Middle frontal gyrus (tissue), 1 donor: ENCODE measurements around the gene MAPK8IP2.
"Not testable (repeated sequence)": the region's sequence is repeated elsewhere in the genome, so short reads cannot be mapped to it uniquely, and the experiment has no call there.

Experiments
- DNase-seq: peaks from one replicate; pipeline ENCODE4 v3.0.0-alpha.2; 2015; ENCODE audit warnings: low spot score; ENCODE audit errors: extremely low spot score

The MAPK8IP2 gene

DNA sequence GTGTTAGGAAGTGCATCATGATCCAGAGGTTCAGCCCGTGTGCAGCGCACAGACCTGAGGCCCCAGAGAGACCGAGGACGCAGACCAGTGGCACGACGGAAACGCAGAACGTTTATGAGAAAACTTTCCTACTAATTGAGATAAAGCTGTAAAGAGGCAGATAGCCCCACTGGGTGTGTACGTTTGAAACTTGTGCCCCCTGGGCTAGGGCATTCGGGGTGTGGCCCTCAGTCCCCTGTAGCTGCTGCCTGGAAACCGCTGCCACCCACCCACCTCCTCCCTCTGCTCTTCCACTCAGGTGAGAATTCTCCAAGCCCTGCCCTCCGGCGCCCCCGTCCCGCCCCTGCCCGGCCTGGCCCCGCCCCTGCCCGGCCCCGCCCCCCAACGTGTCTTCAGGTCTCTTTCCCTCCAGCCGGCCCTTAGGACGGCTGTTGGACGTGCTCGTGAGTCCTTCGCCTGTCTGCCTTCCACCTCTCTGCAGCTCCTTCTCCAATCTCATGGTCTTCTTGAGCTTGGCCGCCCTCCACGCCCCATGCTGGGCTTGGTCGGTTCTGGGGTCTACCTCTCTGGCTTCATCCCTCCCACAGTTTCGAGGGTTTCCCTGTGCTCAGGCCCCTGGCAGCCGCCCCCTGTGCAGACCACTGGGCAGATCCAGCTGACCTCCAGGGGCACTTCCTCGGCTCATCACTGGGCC lies 12.1 kb downstream of the MAPK8IP2 start:
- DNase-seq, result no peak

DNA sequence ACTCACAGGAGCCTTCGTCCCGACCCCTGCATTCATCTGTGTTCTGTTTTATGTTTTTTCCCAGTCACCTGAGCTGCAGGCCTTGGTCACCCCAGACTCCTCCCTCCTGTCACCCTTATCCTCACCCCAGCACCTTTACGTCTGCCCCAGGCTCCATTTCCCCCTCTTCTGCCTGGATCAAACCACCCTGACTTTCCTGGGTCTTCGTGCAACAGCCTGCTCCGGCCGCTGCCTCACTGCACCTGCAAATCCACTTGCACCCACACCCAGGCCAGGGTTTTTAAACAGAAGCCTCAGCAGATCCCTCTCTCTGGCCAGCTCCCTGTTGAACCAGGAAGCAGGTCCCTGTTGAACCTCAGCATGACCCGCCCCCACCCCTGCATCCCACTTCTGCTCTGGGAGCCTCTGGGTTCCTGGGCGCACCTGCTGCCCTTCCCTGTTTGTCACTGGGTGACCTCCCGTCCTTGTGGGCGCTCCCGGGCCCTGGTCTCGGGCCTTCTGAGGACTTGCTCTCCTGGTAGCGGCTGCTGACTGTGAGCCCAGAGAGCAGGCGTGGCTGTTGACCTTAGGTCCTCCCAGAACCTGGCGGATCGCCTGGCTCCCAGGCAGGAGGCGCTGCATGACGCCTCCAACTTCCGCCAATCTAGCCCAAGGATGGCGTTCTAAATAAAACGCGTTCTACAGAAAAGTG lies 12.8 kb downstream of the MAPK8IP2 start:
- no peak for DNase-seq

DNA sequence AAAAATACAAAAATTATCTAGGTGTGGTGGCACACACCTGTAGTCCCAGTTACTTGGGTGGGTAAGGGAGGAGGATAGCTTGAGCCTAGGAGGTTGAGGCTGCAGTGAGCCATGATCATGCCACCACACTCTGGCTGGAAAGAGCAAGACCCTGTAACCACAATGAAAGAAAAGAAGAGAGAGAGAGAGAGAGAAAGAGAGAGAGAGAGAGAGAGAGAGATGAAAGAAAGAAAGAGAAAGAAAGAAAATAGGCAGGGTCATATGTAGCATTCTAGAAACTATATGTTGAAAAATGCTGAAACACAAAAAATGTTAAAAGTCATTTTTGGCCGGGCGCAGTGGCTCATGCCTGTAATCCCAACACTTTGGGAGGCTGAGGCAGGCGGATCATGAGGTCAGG lies 13.7 kb downstream of the MAPK8IP2 start:
- not testable (repeated sequence) for DNase-seq

DNA sequence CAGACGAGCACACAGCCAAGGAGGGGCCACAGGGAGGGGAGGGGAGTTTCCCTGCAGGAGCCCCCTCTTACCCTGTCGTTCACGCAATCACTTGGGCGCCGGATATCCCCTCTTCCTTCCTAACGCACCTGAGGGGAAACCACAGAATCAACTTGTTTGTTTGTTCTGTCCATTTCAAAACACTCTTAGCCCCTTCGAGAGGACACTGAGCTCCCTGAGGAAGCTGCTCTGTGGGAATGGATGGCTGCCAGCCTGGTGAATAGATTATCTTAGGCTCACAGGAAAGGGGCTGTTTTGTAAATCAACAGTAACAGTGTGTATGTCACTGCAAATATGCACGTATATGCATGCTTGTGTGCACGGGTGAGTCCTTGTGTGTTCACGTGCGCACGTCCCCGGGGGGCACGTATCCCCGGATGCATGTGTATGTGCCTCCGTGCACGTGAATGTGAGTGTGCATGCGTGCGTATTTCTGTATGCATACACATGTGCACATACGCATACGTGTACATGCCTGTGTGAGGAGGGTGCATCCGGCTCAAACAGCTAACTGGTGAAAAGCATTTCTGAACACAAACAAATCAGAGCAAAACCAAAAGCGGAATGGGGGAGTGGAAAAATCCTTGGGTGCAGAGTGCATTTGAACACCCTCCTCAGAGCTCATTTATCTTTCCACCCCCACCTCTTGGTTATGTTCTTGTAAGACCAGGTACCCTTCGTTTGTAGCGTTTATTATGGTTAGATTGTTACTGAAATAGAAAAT lies 20.2 kb downstream of the MAPK8IP2 start:
- DNase-seq, result no peak

DNA sequence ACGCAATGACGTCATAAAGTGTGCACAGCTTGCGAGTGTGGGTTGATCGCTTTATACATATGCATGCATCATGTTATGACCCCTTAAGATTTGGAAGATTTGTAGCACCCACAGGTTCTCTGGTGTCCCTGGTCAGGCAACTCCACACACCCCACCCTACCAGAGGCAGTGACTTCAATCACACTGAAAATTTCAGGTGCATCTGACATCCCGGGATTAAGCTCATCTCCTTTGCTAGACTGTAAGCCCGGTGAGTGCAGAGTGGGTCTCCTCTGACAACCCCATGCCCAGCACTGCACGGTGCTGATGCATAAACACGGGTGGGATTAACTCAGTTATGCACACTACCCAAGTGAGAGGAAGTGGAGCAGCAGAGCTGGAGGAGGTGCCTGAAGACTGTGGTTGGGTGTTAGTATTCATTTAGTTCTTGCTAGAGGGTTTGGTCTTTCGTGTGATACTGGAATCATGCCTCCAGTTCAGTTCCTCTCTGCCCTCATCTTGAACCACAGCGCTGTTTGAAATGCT lies 20.8 kb downstream of the MAPK8IP2 start:
- no peak for DNase-seq

DNA sequence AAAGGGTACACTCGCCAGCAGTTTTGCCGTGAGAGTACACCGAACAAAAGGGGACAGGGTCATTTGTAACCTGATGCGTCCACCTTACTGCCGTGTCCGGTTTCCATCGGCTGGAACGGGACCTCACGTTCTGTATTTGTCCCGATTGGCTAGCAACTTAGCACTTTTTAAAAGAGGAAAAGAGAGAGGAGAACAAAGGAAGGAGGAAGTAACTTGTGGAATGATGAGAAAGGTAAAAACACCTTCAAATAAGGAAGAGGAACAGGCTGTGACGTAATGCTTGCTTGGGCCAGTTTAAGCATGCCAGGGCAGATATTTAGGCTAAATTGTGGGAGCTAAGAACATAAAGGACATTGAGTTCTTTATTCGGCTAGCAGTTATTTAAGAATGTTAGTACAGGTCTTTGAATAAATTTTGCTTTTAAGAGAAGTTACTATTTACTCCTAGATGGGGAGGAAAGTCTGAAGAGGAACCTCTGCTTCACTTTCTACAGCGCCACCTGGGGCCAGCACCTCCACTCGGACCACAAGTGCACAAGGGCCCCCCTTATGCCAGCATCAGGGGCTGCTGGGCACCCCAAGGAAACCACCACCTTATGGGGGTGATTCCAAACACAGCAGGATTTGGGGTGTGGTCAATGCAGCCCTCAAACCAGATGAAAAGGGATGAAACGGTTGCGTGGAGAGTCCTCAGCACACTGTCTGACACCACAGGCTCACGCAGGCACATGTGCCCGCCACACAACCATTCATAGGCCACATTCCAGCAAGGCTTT lies 21.5 kb downstream of the MAPK8IP2 start:
- DNase-seq, result no peak

DNA sequence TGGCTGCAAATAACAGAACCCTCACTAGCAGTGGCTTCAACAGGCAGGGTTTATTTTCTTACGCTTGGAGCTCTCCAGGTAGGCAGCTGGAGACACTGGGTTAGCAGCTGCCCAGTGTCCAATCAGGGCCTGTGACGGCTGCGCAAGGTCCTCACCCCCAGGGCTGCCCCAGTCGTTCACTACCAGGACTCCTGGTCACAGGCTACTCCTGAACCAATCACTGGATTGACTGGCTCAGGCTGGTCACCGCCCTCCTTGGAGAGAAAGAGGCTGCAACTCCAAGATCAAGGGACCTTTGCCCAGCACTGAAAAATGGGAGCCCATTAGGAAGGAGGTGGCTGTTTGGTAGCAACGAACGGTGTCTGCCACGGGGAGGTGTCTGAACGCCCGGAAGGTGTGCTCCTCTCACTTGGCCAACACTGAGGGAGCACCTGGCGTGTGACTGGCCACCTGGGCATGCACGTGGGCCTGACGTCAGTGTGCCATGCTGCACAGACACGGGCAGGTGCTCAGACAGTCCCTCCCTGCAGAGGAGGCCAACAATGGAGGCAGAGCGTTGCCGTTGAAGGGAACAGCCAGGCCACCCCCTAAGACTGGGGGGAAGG lies 22.2 kb downstream of the MAPK8IP2 start:
- DNase-seq, result no peak

DNA sequence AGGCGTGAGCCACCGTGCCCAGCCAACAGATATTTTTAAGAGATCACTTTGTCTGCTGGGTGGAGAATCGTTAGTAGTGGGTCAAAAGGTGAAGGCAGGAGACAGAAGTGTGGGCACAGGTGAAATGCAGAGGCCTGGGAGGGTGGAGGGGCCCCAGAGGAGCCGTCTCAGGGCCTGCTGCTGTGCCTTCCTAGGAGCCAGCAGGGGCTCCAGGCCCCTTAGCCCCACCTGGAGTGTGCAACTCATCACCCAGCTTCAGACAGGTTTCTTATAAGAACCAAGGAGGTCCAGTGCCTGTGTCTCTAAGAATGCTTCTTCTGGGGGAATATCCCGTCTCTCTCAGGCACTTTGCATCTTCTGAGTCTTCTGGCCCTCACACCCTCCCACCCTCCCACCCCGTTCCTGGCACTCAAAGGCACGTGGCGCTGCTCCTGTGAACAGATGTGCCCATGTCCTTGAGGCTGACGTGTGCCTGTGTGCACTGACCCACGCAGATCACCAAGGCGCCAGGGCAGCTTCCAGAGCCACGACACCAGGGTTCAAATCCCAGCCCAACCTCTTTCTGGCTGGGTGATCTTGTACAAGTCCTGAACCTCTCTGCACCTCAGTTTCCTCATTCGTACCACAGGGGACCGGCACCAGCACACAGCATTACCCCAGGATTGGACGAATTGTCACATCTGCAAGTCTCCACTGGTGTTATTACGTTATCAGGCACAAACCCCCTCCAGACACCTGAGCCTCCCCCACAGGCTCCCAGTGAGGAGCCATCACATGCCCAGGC lies 23.9 kb downstream of the MAPK8IP2 start:
- DNase-seq, result no peak

DNA sequence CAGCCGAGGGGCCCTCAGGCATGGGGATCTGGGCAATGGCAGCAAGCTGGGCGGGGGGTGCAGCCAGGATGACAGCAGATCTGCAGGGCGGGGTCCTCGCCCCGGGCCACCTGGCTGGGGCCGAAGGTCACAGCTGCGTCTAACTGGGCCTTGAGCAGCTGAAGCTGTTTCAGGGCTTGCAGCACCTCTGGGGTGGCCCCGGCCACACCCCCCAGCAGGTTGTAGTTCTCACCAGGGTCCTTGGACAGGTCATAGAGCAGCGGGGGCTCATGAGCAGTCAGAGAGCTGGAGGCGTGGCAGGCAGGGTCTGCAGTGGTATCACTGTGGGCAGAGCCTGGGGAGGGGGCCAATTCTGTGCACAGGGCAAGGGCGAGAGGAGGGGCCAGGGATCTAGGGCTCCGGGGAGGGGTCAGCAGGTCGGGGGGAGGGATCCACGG lies 24.6 kb downstream of the MAPK8IP2 start:
- DNase-seq, result no peak

DNA sequence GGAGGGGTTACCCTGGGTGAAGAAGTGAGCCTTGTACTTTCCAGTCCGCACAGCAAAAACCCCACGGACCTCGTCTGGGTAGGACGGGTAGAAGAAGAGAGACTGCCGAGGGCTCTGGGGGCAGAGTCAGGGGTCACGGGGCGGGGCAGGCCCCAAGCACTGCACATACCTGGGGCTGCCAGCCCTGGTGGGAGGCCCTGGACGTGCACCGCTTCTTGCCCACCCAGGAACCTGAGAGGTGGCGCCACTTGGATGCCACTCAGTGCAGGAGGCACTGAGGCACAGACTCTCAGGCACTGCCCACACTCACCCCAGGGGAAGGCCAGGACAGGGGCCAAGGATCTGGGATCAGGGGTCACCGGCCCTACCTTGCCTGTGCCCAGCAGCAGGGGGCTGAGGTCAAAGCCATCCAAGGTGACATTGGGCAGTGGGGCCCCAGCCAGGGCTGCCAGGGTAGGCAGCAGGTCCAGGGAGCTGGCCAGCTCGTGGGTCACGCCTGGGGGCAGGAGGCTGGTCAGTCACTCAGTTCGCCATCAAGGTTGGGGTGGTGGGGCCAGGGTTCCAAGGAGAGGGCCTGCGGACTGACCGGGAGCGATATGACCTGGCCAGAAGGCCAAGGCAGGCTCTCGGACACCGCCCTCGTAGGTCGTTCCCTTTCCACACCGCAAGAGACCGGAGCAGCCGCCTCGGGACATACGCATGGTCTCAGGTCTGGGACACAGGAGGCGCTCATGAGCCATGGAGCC lies 25.1 kb downstream of the MAPK8IP2 start:
- no peak for DNase-seq

DNA sequence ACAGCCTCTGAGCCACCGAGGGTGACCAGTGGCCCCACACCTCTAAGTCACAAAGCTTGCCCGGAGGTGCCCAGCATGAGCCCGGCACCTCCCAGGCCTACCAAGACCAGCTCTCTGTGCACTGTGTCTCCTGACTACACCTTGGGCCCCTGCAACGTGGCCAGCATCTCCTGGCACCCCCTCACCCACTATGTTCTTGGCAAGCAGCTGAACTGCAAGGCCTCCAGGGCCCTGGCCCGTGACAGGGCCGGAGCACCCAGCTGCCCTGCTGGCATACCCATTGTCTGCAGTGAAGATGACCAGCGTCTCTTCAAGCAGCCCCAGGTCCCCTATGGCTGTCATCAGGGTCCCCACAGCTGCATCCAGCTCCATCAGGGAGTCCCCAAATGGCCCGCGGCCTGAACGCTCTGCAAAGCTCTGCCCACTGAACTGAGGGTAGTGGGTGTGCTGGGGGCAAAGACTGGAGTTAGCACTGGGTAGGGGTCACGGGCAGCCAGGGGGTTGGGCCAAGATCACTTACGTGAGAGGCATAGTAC lies 25.8 kb downstream of the MAPK8IP2 start:
- no peak for DNase-seq

DNA sequence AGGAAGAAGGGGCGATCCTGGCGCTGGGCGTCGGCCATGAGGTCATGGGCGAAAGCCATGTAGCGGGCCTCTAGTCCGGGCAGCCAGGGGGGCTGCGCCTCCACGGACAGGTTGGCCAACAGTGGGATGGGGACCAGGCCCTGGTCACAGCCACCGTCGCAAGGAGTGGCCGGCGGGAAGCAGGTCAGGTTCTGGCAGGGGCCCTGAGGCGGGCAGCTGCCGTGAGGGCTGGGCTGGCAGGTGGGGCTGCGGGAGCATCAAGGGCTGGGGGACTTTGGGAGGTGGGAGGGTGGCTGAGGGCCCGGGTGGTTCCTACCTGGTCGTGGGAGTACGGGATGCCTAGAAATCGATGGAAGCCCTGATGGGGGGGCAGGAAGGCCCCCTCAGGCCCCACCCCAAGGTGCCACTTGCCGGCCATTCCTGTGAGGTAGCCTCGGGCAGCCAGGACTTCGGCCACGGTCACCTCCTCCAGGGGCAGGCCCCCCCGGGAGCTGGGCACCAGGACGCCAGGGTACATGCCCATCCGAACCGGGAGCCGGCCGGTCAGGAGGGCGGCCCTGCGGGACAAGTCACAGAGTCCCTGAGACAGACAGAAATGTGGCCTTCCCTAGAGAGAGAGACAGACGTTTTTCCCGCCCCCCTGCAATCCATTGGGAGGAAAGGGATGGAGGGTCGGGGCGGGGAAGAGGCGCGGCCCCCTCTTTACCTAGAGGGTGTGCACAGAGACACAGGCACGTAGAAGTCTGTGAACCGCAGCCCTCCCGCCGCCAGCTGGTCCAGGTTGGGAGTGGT lies 26.5 kb downstream of the MAPK8IP2 start:
- DNase-seq, result no peak

DNA sequence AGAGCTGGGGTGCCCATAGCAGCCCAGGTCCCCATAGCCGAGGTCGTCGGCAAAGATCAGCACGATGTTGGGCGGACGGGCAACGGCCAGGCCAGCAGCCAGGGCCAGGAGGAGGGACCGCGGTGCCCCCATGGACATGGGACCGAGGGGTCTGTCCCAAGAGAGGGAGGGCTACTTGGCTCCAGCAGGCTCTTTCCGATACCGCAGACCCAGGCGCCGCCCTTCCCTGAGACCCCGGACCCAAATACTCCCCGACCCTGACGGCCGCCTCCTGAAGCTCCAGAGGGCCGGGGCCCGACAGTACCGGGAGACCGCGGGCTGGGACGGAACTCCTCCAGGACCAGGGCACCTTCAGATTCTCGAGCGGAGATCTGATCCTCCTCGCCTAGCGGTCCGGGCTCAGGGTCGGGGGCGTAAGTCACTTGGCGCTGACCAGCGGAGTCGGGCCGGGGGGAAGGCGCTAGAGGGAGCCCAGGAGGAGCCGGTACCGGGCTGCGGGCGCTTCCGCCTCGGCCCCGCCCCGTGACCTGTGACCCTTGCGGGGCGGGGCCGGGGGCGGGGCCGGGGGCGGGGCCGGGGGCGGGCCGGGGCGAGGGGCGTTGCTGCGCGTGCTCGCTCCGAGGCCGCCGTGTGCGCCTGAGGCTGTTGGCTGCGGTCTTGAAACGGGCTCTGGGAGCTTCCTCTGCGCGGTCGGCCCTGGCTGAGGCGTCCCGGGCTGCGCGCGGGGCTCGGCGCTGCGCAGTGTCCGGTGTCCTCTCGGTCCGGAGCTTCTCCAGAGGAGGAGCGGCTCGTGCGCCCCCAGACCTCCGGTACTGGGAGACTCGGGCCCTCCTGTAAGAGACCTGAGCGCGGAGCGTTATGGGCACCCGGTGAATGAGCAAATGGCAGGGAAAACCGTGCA lies 27.3 kb downstream of the MAPK8IP2 start, which contains the start of gene ARSA:
ARSA (minus strand) TSS at position 511 of the 901 bp plus-strand sequence; CDS start at position 138, 373 bp downstream.
- DNase-seq, result peak; percentile 47

DNA sequence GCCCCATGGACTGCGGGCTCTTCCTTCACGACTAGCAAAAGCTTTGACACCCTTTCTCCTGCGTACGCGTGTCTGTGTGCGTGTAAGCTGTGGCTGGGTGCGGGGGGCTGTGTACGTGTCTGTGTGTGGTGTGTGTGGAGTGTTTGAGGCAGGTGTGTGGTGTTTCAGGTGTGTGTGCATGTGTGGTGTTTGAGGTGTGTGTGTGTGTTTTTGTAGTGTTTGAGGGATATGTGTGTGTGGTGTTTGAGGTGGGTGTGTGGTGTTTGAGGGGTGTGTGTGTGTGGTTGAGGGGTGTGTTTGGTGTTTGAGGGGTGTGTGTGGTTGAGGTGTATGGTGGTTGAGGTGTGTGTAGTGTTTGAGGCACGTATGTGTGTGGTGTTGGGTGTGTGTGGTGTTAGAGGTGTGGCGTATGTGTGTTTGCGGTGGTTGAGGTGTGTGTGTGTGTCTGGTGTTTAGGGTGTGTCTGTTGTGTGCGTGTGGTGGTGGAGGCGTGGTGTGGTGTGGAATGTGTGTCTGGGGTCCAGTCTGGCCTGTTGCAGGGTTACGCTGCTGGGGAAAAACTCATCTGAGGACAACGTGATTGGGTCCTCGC lies 28.0 kb downstream of the MAPK8IP2 start:
- DNase-seq, result no peak

DNA sequence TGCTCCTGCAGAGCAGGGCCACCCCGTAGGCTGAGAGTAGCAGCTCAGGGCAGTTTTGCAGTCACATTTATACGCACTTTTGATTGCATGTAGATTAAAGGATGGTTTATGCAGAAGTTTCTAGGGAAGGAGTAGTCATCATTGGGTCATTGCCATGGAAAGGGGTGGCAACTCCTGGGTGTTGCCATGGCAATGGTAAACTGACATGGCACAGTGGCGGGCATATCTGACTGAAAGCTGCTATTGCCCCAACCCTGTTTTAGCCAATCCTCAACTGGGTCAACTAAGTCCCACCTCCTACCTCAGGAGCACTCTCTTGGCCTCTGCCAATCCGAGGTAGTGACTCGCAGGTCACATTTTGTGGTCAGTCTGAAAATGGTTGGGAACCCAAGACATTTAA lies 29.8 kb downstream of the MAPK8IP2 start:
- DNase-seq, result no peak

DNA sequence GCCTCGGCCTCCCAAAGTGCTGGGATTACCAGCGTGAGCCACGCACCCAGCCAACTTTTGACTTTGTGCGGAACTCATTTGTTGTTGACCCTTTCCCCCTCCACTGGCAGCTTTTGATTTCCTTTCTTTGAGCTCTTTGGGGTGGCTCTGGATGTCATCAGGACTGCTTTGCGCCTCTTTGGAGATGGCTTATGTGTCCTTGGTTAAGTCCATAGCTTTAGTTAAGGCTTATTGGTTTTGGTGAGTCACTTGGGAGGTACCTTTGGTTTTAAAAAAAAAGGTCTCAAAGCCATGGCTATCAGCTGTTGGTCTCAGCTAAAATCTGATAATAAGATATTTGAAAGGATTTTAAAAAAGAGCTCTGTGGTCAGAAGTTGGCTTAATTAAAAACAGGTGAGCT lies 32.5 kb downstream of the MAPK8IP2 start:
- DNase-seq, result no peak

DNA sequence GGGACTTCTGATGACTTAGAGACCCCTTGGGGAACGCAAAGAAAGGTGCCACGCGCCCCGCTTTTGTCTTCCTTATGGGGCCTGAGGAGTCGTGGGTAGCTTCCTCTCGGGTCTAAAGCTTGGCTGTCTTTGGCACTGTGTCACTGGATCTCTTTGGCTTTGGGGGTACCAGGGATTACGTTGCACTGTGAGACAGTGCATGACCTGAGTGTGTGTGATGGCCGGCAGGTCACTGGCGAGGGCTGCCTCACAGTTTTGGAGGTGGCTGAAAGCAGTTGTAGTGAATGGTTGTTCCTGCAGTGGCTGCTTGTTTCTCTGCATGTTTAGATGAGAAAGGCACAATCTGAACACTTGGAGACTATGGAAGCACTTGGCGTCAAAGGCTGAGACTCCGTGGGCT lies 33.2 kb downstream of the MAPK8IP2 start:
- no peak for DNase-seq
